ENCODE data around the gene EDEM2. TPM values are rescaled to one million over a fixed set of nuclear protein-coding genes. Genes with fewer than 3 reads are reported as not detected.

EDEM2 gene
- total RNA-seq, 1 donor from 2014 or later = 33.4 TPM

- no peak for DNase-seq (ENCODE audit: low read depth)
- no peak for FAIRE-seq
Measured at GRCh38 chr20:35156978-35157377, 9.8 kb upstream of the EDEM2 start.

GRCh38 chr20:35155936-35156335 lies 8.8 kb upstream of the EDEM2 start:
- TF ChIP-seq EZH2 (IDR thresholded peaks at IDR 0.05; ENCODE audit: insufficient read depth, low read length) (no peak), CTCF (IDR thresholded peaks at IDR 0.05; ENCODE audit: insufficient read depth, low read depth, low read length) (no peak)
- H3K27ac Mint-ChIP-seq (ENCODE audit: unreplicated experiment) = no peak overlapping the region
- no peak overlapping the region for H3K4me2 ChIP-seq (ENCODE audit: low read length)
- H3K9ac ChIP-seq (ENCODE audit: low read length) = no peak overlapping the region
- no peak overlapping the region for H3K27ac ChIP-seq (ENCODE audit: low read depth, low read length)
- no peaks in the 10 kb centered on the region for H4K20me1 ChIP-seq (ENCODE audit: insufficient read depth, low read length)
- H3K9me3 Mint-ChIP-seq (ENCODE audit: unreplicated experiment) = no peaks in the 10 kb centered on the region
- FAIRE-seq = no peak
- H3K79me2 ChIP-seq (ENCODE audit: insufficient read depth, low read length) = no peaks in the 10 kb centered on the region
- H3K4me3 Mint-ChIP-seq (ENCODE audit: unreplicated experiment) = no peak overlapping the region
- peaks cover 2% of the 10 kb centered on the region for H3K27me3 ChIP-seq (ENCODE audit: insufficient read depth, low read length)
- no peaks in the 10 kb centered on the region for H3K9me3 ChIP-seq (ENCODE audit: insufficient read depth, low read depth, low read length)
- H3K4me1 Mint-ChIP-seq (ENCODE audit: low read depth, unreplicated experiment) = no peaks in the 10 kb centered on the region
- H3K27me3 Mint-ChIP-seq (ENCODE audit: low read depth, unreplicated experiment) = no peaks in the 10 kb centered on the region
- no peaks in the 10 kb centered on the region for H3K36me3 ChIP-seq (ENCODE audit: insufficient read depth, low read length)
- no peaks in the 10 kb centered on the region for H3K36me3 Mint-ChIP-seq (ENCODE audit: low read depth, unreplicated experiment)
- H3K4me1 ChIP-seq (ENCODE audit: insufficient read depth, low read length) = no peaks in the 10 kb centered on the region
- no peak overlapping the region for H3K4me3 ChIP-seq (ENCODE audit: insufficient read depth, low read depth, low read length)
- DNase-seq (ENCODE audit: low read depth) = no peak
- H2AFZ ChIP-seq (ENCODE audit: low read depth, low read length) = no peak overlapping the region

More at GRCh38 chr20:35156978-35157377, 9.8 kb upstream of the EDEM2 start:
- TF ChIP-seq CTCF (IDR thresholded peaks at IDR 0.05; ENCODE audit: insufficient read depth, low read depth, low read length) (no peak), EZH2 (IDR thresholded peaks at IDR 0.05; ENCODE audit: insufficient read depth, low read length) (no peak)
- Mint-ChIP-seq H3K36me3 (ENCODE audit: low read depth, unreplicated experiment) (no peaks in the 10 kb centered on the region), H3K9me3 (ENCODE audit: unreplicated experiment) (no peaks in the 10 kb centered on the region), H3K4me1 (ENCODE audit: low read depth, unreplicated experiment) (no peaks in the 10 kb centered on the region), H3K27ac (ENCODE audit: unreplicated experiment) (no peak overlapping the region), H3K27me3 (ENCODE audit: low read depth, unreplicated experiment) (no peaks in the 10 kb centered on the region), H3K4me3 (ENCODE audit: unreplicated experiment) (no peak overlapping the region)
- Histone ChIP-seq H4K20me1 (ENCODE audit: insufficient read depth, low read length) (no peaks in the 10 kb centered on the region), H3K27ac (ENCODE audit: low read depth, low read length) (no peak overlapping the region), H3K79me2 (ENCODE audit: insufficient read depth, low read length) (no peaks in the 10 kb centered on the region), H3K27me3 (ENCODE audit: insufficient read depth, low read length) (peaks cover 2% of the 10 kb centered on the region), H3K4me2 (ENCODE audit: low read length) (no peak overlapping the region), H3K4me1 (ENCODE audit: insufficient read depth, low read length) (no peaks in the 10 kb centered on the region), H2AFZ (ENCODE audit: low read depth, low read length) (no peak overlapping the region), H3K36me3 (ENCODE audit: insufficient read depth, low read length) (no peaks in the 10 kb centered on the region), H3K9ac (ENCODE audit: low read length) (no peak overlapping the region), H3K9me3 (ENCODE audit: insufficient read depth, low read depth, low read length) (no peaks in the 10 kb centered on the region), H3K4me3 (ENCODE audit: insufficient read depth, low read depth, low read length) (no peak overlapping the region)

- FAIRE-seq (no peak), DNase-seq (ENCODE audit: low read depth) (no peak)
- Mint-ChIP-seq H3K4me1 (ENCODE audit: low read depth, unreplicated experiment) (peaks cover 7% of the 10 kb centered on the region), H3K36me3 (ENCODE audit: low read depth, unreplicated experiment) (no peaks in the 10 kb centered on the region), H3K9me3 (ENCODE audit: unreplicated experiment) (no peaks in the 10 kb centered on the region), H3K27ac (ENCODE audit: unreplicated experiment) (no peak overlapping the region), H3K4me3 (ENCODE audit: unreplicated experiment) (no peak overlapping the region), H3K27me3 (ENCODE audit: low read depth, unreplicated experiment) (no peaks in the 10 kb centered on the region)
- H4K20me1 ChIP-seq (ENCODE audit: insufficient read depth, low read length) = no peaks in the 10 kb centered on the region
- H3K27me3 ChIP-seq (ENCODE audit: insufficient read depth, low read length) = peaks cover 2% of the 10 kb centered on the region
- no peak overlapping the region for H3K9ac ChIP-seq (ENCODE audit: low read length)
- no peak overlapping the region for H3K4me3 ChIP-seq (ENCODE audit: insufficient read depth, low read depth, low read length)
- TF ChIP-seq EZH2 (IDR thresholded peaks at IDR 0.05; ENCODE audit: insufficient read depth, low read length) = no peak
- TF ChIP-seq CTCF (IDR thresholded peaks at IDR 0.05; ENCODE audit: insufficient read depth, low read depth, low read length) = no peak
- no peak overlapping the region for H2AFZ ChIP-seq (ENCODE audit: low read depth, low read length)
- H3K4me1 ChIP-seq (ENCODE audit: insufficient read depth, low read length) = peaks cover 7% of the 10 kb centered on the region
- no peaks in the 10 kb centered on the region for H3K36me3 ChIP-seq (ENCODE audit: insufficient read depth, low read length)
- H3K27ac ChIP-seq (ENCODE audit: low read depth, low read length) = no peak overlapping the region
- no peak overlapping the region for H3K4me2 ChIP-seq (ENCODE audit: low read length)
- H3K79me2 ChIP-seq (ENCODE audit: insufficient read depth, low read length) = no peaks in the 10 kb centered on the region
- no peaks in the 10 kb centered on the region for H3K9me3 ChIP-seq (ENCODE audit: insufficient read depth, low read depth, low read length)
Measured at GRCh38 chr20:35151736-35152135, 4.6 kb upstream of the EDEM2 start.
